Measurements from ENCODE around the gene SBF2. TPM values are rescaled to one million over a fixed set of nuclear protein-coding genes. Genes with fewer than 3 reads are reported as not detected.
"Not testable (repeated sequence)": the region's sequence is repeated elsewhere in the genome, so short reads cannot be mapped to it uniquely, and the experiment has no call there.

SBF2 gene
- total RNA-seq, 1 experiment from 2014 or later, result 30.2 TPM

DNA sequence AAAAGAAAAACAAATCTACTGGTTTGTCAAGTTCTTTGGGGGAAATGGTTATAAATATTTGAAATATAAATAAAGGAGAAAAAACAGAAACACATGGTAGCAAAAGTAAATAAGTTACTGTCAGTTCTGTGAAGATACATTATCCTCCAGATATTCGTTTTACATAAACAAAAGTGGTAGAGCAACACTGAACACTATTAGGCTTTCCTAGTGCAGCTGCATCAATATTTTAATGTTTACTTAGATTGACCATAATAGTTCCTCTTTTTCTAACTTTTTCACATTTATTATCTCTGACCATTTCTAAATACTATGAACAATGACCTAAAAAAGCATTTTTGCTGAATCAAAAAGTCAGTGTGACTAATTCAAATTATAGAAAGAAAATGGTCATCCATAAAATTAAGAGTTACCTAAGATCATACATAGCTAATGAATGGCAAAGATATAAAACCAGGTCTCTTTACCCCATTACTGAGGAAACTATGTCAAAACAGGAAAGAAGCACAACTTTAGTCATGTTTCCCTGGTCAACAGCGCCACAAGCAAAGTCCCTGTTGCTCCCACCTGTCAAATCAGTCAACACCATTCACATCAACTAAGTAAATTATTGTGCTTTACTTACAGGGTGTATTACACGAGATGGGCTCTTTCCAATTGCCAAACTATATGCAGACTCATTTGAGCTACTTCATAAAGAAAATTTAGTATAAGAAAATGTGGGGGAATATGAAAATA lies 38.5 kb downstream of the SBF2 start:
- H3K79me1 ChIP-seq (ENCODE audit: insufficient read depth, low read depth, low read length, poor library complexity, severe bottlenecking), result peaks cover 2% of the 10 kb centered on the region
- no peak overlapping the region for H4K91ac ChIP-seq (ENCODE audit: insufficient read length, low read depth, low read length)
- H2AFZ ChIP-seq (ENCODE audit: low read length), result no peak overlapping the region
- H2BK12ac ChIP-seq (ENCODE audit: insufficient read length, low read depth, low read length), result no peak overlapping the region
- no peak overlapping the region for H2BK120ac ChIP-seq (ENCODE audit: low read depth, low read length, poor library complexity, severe bottlenecking)
- H4K5ac ChIP-seq (ENCODE audit: insufficient read length, low read depth, low read length), result no peak overlapping the region
- no peak overlapping the region for H3K56ac ChIP-seq (ENCODE audit: insufficient read length, low read depth, low read length)
- H3K4me1 ChIP-seq (ENCODE audit: insufficient read depth, low read length), result no peaks in the 10 kb centered on the region; the same call in 1 of the 2 replicates
- no peak overlapping the region for H3K18ac ChIP-seq (ENCODE audit: insufficient read length, low read depth, low read length)
- H3K23ac ChIP-seq (ENCODE audit: insufficient read length, low read depth, low read length), result no peak overlapping the region
- Mint-ChIP-seq H3K27ac (no peak overlapping the region; a peak in 1 of 7 replicates), H3K27me3 (ENCODE audit: low read depth) (no peaks in the 10 kb centered on the region), H3K4me3 (no peak overlapping the region), H3K36me3 (ENCODE audit: insufficient read depth in 1 of 3, low read depth in 3 of 3) (peaks cover 0 to 4% (median 2%) of the 10 kb centered on the region in 3 experiments; a peak in 4 of 7 replicates), H3K4me1 (peaks cover 23% of the 10 kb centered on the region in 2 experiments), H3K9me3 (no peaks in the 10 kb centered on the region; a peak in 1 of 5 replicates)
- H3K9ac ChIP-seq (ENCODE audit: extremely low read depth, insufficient read length, low read length), result no peak overlapping the region
- H3K27me3 ChIP-seq (ENCODE audit: insufficient read depth, low read length), result no peaks in the 10 kb centered on the region
- H3K27ac ChIP-seq (ENCODE audit: insufficient read length, low read depth, low read length), result no peak overlapping the region
- no peak overlapping the region for H3K4me2 ChIP-seq (ENCODE audit: insufficient read depth, insufficient read length, low read length)
- no peak overlapping the region for H2BK5ac ChIP-seq (ENCODE audit: insufficient read length, low read length)
- H2BK15ac ChIP-seq (ENCODE audit: low read depth, low read length), result no peak overlapping the region
- H3K14ac ChIP-seq (ENCODE audit: insufficient read depth, low read length), result no peak overlapping the region
- H3K79me2 ChIP-seq (ENCODE audit: insufficient read depth, low read length), result no peaks in the 10 kb centered on the region; the same call in 1 of the 2 replicates
- no peaks in the 10 kb centered on the region for H4K20me1 ChIP-seq (ENCODE audit: control insufficient read depth, insufficient read depth, insufficient read length)
- no peak overlapping the region for H2AK5ac ChIP-seq (ENCODE audit: insufficient read length, low read length)
- TF ChIP-seq, protein P1, sequence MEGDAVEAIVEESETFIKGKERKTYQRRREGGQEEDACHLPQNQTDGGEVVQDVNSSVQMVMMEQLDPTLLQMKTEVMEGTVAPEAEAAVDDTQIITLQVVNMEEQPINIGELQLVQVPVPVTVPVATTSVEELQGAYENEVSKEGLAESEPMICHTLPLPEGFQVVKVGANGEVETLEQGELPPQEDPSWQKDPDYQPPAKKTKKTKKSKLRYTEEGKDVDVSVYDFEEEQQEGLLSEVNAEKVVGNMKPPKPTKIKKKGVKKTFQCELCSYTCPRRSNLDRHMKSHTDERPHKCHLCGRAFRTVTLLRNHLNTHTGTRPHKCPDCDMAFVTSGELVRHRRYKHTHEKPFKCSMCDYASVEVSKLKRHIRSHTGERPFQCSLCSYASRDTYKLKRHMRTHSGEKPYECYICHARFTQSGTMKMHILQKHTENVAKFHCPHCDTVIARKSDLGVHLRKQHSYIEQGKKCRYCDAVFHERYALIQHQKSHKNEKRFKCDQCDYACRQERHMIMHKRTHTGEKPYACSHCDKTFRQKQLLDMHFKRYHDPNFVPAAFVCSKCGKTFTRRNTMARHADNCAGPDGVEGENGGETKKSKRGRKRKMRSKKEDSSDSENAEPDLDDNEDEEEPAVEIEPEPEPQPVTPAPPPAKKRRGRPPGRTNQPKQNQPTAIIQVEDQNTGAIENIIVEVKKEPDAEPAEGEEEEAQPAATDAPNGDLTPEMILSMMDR (conservative IDR thresholded peaks at IDR 0.05), result no peak
- H4K8ac ChIP-seq (replicated peaks; ENCODE audit: insufficient read length, low read depth, low read length), result no peak overlapping the region
- no peak for DNase-seq
- no peak overlapping the region for H2BK20ac ChIP-seq (ENCODE audit: low read depth, low read length, poor library complexity, severe bottlenecking)
- WGBS (ENCODE audit: extremely low coverage, insufficient read length, low lambda C conversion rate), result no CpG with 5 or more reads among the region's 3 CpGs
- no peak overlapping the region for H3K4ac ChIP-seq (ENCODE audit: low read depth, low read length)
- no peaks in the 10 kb centered on the region for H3K23me2 ChIP-seq (ENCODE audit: insufficient read length, low read depth, low read length, poor library complexity, severe bottlenecking)
- H3T11ph ChIP-seq (ENCODE audit: low read length), result no peak overlapping the region
- no peaks in the 10 kb centered on the region for H3K9me3 ChIP-seq (ENCODE audit: control insufficient read depth, low read depth, low read length)

GRCh38 chr11:10249448-10250131 lies 44.4 kb downstream of the SBF2 start:
- H3K79me1 ChIP-seq (ENCODE audit: insufficient read depth, low read depth, low read length, poor library complexity, severe bottlenecking); H2BK12ac ChIP-seq (ENCODE audit: insufficient read length, low read depth, low read length); H3T11ph ChIP-seq (ENCODE audit: low read length); H3K27ac Mint-ChIP-seq; H3K23me2 ChIP-seq (ENCODE audit: insufficient read length, low read depth, low read length, poor library complexity, severe bottlenecking); H2BK20ac ChIP-seq (ENCODE audit: low read depth, low read length, poor library complexity, severe bottlenecking); H3K79me2 ChIP-seq (ENCODE audit: insufficient read depth, low read length); H3K4me1 ChIP-seq (ENCODE audit: insufficient read depth, low read length); H2BK120ac ChIP-seq (ENCODE audit: low read depth, low read length, poor library complexity, severe bottlenecking); H3K14ac ChIP-seq (ENCODE audit: insufficient read depth, low read length); H2AFZ ChIP-seq (ENCODE audit: low read length); H3K27me3 ChIP-seq (ENCODE audit: insufficient read depth, low read length); H2AK5ac ChIP-seq (ENCODE audit: insufficient read length, low read length); H3K4me2 ChIP-seq (ENCODE audit: insufficient read depth, insufficient read length, low read length); H4K8ac ChIP-seq (replicated peaks; ENCODE audit: insufficient read length, low read depth, low read length); H3K9me3 ChIP-seq (ENCODE audit: control insufficient read depth, low read depth, low read length); H3K27me3 Mint-ChIP-seq (ENCODE audit: low read depth); H2BK15ac ChIP-seq (ENCODE audit: low read depth, low read length); H4K20me1 ChIP-seq (ENCODE audit: control insufficient read depth, insufficient read depth, insufficient read length); DNase-seq; H3K4ac ChIP-seq (ENCODE audit: low read depth, low read length); H3K4me3 Mint-ChIP-seq; H4K5ac ChIP-seq (ENCODE audit: insufficient read length, low read depth, low read length); H3K18ac ChIP-seq (ENCODE audit: insufficient read length, low read depth, low read length); H3K27ac ChIP-seq (ENCODE audit: insufficient read length, low read depth, low read length); H2BK5ac ChIP-seq (ENCODE audit: insufficient read length, low read length); H3K23ac ChIP-seq (ENCODE audit: insufficient read length, low read depth, low read length); H4K91ac ChIP-seq (ENCODE audit: insufficient read length, low read depth, low read length); H3K9ac ChIP-seq (ENCODE audit: extremely low read depth, insufficient read length, low read length); H3K56ac ChIP-seq (ENCODE audit: insufficient read length, low read depth, low read length): not testable (repeated sequence)
- Mint-ChIP-seq H3K9me3 (peaks cover 12 to 13% of the 10 kb centered on the region in 2 experiments), H3K4me1 (peaks cover 10 to 19% of the 10 kb centered on the region in 2 experiments), H3K36me3 (ENCODE audit: insufficient read depth in 1 of 3, low read depth in 3 of 3) (peaks cover 8 to 29% (median 15%) of the 10 kb centered on the region in 3 experiments)
- no CpG with 5 or more reads among the region's 2 CpGs for WGBS (ENCODE audit: extremely low coverage, insufficient read length, low lambda C conversion rate)

Measured in H9 (cell line).